ENCODE measurements around the gene MRPL10.

GRCh38 chr17:47844814-47845715, 13.7 kb upstream of the MRPL10 start:
- TF ChIP-seq, protein P1, sequence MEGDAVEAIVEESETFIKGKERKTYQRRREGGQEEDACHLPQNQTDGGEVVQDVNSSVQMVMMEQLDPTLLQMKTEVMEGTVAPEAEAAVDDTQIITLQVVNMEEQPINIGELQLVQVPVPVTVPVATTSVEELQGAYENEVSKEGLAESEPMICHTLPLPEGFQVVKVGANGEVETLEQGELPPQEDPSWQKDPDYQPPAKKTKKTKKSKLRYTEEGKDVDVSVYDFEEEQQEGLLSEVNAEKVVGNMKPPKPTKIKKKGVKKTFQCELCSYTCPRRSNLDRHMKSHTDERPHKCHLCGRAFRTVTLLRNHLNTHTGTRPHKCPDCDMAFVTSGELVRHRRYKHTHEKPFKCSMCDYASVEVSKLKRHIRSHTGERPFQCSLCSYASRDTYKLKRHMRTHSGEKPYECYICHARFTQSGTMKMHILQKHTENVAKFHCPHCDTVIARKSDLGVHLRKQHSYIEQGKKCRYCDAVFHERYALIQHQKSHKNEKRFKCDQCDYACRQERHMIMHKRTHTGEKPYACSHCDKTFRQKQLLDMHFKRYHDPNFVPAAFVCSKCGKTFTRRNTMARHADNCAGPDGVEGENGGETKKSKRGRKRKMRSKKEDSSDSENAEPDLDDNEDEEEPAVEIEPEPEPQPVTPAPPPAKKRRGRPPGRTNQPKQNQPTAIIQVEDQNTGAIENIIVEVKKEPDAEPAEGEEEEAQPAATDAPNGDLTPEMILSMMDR (IDR thresholded peaks at IDR 0.05) = peak; percentile 39
- no peak for TF ChIP-seq POLR2A (IDR thresholded peaks at IDR 0.05; ENCODE audit: low read length)
